Small intestine (tissue), 7 donors: ENCODE data around the gene SMIM35. TPM values are rescaled to one million over a fixed set of nuclear protein-coding genes. Genes with fewer than 3 reads are reported as not detected.

Source experiments
- DNase-seq, 2 donors: peaks; one replicate each; pipeline versions ENCODE4 v3.0.0 to v3.0.0-alpha.2; 2013
- FAIRE-seq: peaks from 2 replicates; lab custom pipeline; 2012; peaks lifted over from hg19 to GRCh38; lab: Jason Lieb, UNC
- H3K27ac ChIP-seq, 3 donors: one replicate each; pipeline ENCODE4 v1.5.1; 2013; ENCODE audit warnings: low read length in 2 of 3, mild to moderate bottlenecking in 2 of 3, control low read depth in 1 of 3, inconsistent platforms in 1 of 3, low read depth in 1 of 3, moderate library complexity in 1 of 3
- H3K27me3 ChIP-seq, 3 donors: one replicate each; pipeline ENCODE4 v1.6.1; 2013; ENCODE audit warnings: low read length in 3 of 3, inconsistent platforms in 1 of 3; ENCODE audit not compliant: control insufficient read depth in 3 of 3, insufficient read depth in 3 of 3
- H3K36me3 ChIP-seq, 3 donors: one replicate each; pipeline ENCODE4 v1.6.1; 2013; ENCODE audit warnings: low read length in 3 of 3, inconsistent platforms in 1 of 3, low read depth in 1 of 3, mild to moderate bottlenecking in 1 of 3, moderate library complexity in 1 of 3; ENCODE audit not compliant: control insufficient read depth in 3 of 3, insufficient read depth in 2 of 3
- H3K4me1 ChIP-seq, 3 donors: one replicate each; pipeline ENCODE4 v1.6.1; 2013; ENCODE audit warnings: low read length in 2 of 3, inconsistent platforms in 1 of 3, low read depth in 1 of 3, mild to moderate bottlenecking in 1 of 3, moderate library complexity in 1 of 3; ENCODE audit not compliant: control insufficient read depth in 3 of 3, insufficient read depth in 2 of 3
- H3K4me3 ChIP-seq, 3 donors: one replicate each; pipeline ENCODE4 v1.5.1; 2013; ENCODE audit warnings: low read length in 3 of 3, control low read depth in 1 of 3, inconsistent platforms in 1 of 3, low read depth in 1 of 3, mild to moderate bottlenecking in 1 of 3, moderate library complexity in 1 of 3
- H3K9me3 ChIP-seq, 2 donors: one replicate each; pipeline ENCODE4 v1.6.1; 2013; ENCODE audit warnings: low read depth in 1 of 2, low read length in 1 of 2; ENCODE audit not compliant: control insufficient read depth in 2 of 2, insufficient read depth in 1 of 2
- WGBS, 3 donors: extraction: QIAGEN DNeasy Blood & Tissue Kit; methylation state at CpG; one replicate each; pipeline ENCODE4 v1.1.7; 2013; 5-methylcytosine and 5-hydroxymethylcytosine counted together
- polyA plus RNA-seq, 4 donors: library from polyadenylated mRNA; stranded (reverse) in 3 of 4; unstranded in 1 of 4; fragments of 200-250 nt in 3 of 4; fragments of 120-200 nt in 1 of 4; gene quantifications; one replicate each; pipeline versions ENCODE4 v1.2.1 to v1.2.3, GENCODE V29; 2013
- donor health status: healthy with polysubstance abuse.
- donor health status: control.
- donor health status: control.
- donor health status: Bipolar disorder and iron deficiency.
- donor health status: healthy.

The SMIM35 gene
- polyA plus RNA-seq, 4 donors: 0.03 to 0.44 TPM; not detected in 2

DNA sequence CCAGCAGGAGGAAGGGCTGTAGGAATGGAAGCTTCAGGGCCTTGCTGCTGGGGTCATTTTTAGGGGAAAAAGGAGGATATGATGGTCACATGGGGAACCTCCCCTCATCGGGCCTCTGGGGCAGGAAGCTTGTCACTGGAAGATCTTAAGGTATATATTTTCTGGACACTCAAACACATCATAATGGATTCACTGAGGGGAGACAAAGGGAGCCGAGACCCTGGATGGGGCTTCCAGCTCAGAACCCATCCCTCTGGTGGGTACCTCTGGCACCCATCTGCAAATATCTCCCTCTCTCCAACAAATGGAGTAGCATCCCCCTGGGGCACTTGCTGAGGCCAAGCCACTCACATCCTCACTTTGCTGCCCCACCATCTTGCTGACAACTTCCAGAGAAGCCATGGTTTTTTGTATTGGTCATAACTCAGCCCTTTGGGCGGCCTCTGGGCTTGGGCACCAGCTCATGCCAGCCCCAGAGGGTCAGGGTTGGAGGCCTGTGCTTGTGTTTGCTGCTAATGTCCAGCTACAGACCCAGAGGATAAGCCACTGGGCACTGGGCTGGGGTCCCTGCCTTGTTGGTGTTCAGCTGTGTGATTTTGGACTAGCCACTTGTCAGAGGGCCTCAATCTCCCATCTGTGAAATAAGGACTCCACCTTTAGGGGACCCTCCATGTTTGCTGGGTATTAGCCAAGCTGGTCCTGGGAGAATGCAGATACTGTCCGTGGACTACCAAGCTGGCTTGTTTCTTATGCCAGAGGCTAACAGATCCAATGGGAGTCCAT, 86.5 kb downstream of the SMIM35 start:
- no peaks in the 10 kb centered on the region for H3K27me3 ChIP-seq
- H3K27ac ChIP-seq: peak overlapping the region in 1 of 3 donors; percentile 5
- FAIRE-seq (no peak), DNase-seq (no peak)
- H3K4me3 ChIP-seq: no peak overlapping the region
- H3K4me1 ChIP-seq: peaks cover 0 to 10% (median 5%) of the 10 kb centered on the region in 3 donors
- H3K9me3 ChIP-seq: peaks cover 0 to 7% of the 10 kb centered on the region in 2 donors
- no peaks in the 10 kb centered on the region for H3K36me3 ChIP-seq
- WGBS, 3 donors: 90 to 94% (median 92%) methylated on average over 4 of the region's 4 CpGs

DNA sequence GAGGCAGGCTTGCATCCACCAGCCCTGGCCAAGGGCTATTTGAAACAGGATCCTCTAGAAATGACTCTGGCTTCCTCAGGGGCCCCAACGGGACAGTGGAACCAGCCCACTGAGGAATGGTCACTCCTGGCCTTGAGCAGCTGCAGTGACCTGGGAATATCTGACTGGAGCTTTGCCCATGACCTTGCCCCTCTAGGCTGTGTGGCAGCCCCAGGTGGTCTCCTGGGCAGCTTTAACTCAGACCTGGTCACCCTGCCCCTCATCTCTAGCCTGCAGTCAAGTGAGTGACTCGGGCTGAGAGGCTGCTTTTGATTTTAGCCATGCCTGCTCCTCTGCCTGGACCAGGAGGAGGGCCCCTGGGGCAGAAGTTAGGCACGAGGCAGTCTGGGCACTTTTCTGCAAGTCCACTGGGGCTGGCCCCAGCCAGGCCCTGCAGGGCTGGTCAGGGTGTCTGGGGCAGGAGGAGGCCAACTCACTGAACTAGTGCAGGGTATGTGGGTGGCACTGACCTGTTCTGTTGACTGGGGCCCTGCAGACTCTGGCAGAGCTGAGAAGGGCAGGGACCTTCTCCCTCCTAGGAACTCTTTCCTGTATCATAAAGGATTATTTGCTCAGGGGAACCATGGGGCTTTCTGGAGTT, 87.3 kb downstream of the SMIM35 start:
- Histone ChIP-seq H3K4me3 (no peak overlapping the region), H3K36me3 (peaks cover 0 to 2% (median 0%) of the 10 kb centered on the region in 3 donors), H3K27me3 (no peaks in the 10 kb centered on the region), H3K27ac (peak overlapping the region in 1 of 3 donors; percentile 5), H3K4me1 (peaks cover 0 to 6% (median 5%) of the 10 kb centered on the region in 3 donors), H3K9me3 (peaks cover 0 to 7% of the 10 kb centered on the region in 2 donors)
- no peak for FAIRE-seq
- no peak for DNase-seq
- 77 to 80% (median 78%) methylated on average over 3 of the region's 3 CpGs for WGBS, 3 donors

DNA sequence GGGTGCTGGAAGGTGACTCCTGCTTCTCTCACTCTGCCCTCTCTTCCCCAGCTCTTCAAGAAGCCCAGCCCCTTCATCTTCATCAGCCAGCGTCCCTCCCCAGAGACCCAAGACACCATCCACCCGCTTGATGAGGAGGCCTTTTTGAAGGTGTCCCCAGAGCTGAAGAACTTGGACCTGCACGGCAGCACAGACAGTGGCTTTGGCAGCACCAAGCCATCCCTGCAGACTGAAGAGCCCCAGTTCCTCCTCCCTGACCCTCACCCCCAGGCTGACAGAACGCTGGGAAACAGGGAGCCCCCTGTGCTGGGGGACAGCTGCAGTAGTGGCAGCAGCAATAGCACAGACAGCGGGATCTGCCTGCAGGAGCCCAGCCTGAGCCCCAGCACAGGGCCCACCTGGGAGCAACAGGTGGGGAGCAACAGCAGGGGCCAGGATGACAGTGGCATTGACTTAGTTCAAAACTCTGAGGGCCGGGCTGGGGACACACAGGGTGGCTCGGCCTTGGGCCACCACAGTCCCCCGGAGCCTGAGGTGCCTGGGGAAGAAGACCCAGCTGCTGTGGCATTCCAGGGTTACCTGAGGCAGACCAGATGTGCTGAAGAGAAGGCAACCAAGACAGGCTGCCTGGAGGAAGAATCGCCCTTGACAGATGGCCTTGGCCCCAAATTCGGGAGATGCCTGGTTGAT, 88.0 kb downstream of the SMIM35 start:
- DNase-seq: no peak
- FAIRE-seq: no peak
- Histone ChIP-seq H3K27me3 (no peaks in the 10 kb centered on the region), H3K4me3 (no peak overlapping the region), H3K4me1 (peaks cover 0 to 10% (median 6%) of the 10 kb centered on the region in 3 donors), H3K9me3 (peaks cover 0 to 2% of the 10 kb centered on the region in 2 donors), H3K27ac (peak overlapping the region in 1 of 3 donors; percentile 23), H3K36me3 (peaks cover 0 to 2% (median 0%) of the 10 kb centered on the region in 3 donors)
- 89 to 94% (median 93%) methylated on average over 10 of the region's 10 CpGs for WGBS, 3 donors

DNA sequence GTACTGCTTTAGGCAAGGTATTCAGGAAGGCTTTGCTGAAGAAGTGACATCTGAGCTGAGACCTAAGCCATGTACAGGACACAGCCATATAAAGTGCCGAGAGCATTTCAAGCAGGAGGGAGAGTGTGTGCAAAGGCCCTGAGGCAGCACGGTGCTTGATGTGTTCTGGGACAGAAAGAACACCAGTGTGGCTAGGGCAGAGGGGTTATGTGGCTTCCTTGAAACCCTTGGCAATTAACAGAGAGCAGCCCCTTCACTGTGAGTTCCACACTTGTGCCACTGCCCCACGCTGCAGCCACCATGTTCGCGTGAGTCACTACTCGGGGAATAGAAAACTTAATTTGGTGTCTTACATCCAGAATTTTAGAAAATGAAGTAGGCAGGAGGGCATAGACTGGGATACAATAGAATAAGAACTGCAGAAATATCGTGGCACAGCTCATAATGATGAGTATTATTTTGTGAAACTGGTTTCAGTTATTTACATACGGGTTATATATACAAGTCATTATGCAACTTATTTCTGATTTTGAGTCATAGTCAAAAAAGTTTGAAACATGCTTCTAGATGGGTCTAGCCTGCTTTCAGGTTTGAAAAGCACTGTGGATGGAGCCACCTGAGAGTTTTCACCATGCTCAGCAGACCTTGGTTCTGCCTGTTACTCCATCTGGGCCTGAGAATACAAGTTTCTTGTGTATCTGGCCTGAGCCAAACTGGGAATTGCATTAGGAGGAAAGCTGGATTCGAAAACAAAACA, 88.8 kb downstream of the SMIM35 start:
- Histone ChIP-seq H3K27me3 (no peaks in the 10 kb centered on the region), H3K36me3 (peaks cover 0 to 2% (median 0%) of the 10 kb centered on the region in 3 donors), H3K27ac (peak overlapping the region in 1 of 3 donors; percentile 32), H3K9me3 (no peaks in the 10 kb centered on the region), H3K4me3 (no peak overlapping the region), H3K4me1 (peaks cover 0 to 9% (median 8%) of the 10 kb centered on the region in 3 donors)
- DNase-seq (no peak), FAIRE-seq (no peak)
- 77 to 86% (median 84%) methylated on average over 9 of the region's 9 CpGs for WGBS, 3 donors

DNA sequence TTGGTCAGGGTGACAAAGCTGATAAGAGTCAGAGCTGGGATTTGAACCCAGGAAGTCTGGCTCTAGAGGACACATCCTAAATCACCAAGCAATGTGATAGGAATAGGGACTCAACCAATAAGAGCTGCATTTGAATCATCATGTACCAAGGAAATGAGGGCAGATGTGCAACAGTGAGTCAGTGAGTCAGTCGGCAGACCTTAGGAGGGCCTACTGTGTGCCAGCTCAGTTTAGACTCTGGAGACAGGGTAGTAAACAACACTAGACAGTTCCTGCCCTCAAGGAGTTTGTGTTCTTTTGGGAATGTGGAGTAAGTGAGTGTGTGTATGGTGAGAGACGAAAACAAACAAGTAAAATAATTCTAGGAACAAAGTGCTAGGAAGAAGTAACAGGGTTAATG, 89.4 kb downstream of the SMIM35 start:
- DNase-seq: no peak
- no peaks in the 10 kb centered on the region for H3K27me3 ChIP-seq
- no peak overlapping the region for H3K27ac ChIP-seq
- peaks cover 0 to 2% (median 0%) of the 10 kb centered on the region in 3 donors for H3K36me3 ChIP-seq
- no peaks in the 10 kb centered on the region for H3K9me3 ChIP-seq
- H3K4me1 ChIP-seq: peaks cover 0 to 10% (median 9%) of the 10 kb centered on the region in 3 donors
- WGBS, 3 donors: 88 to 95% (median 92%) methylated on average over 2 of the region's 2 CpGs
- no peak for FAIRE-seq
- H3K4me3 ChIP-seq: no peak overlapping the region

DNA sequence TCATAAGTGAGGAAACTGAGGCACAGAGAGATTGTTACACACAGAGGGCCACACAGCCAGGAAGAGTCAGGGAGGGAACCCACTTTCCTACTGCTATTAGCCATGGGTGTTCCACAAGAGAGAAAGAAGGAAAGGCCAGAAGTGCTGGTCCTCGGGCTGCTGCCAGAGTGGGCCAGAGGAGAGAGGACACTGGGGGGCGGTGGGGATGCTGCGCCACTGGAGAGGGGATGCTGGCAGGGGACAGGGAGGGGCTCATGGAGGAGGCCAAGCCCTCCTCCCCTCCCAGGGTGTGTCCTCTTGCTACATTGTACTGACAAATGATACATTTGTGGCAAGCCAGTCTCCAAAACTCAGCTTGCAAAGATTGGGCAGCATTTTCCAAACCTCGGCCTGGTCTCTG, 90.7 kb downstream of the SMIM35 start:
- Histone ChIP-seq H3K27me3 (no peaks in the 10 kb centered on the region), H3K9me3 (no peaks in the 10 kb centered on the region), H3K4me1 (peaks cover 0 to 13% (median 5%) of the 10 kb centered on the region in 3 donors), H3K4me3 (no peak overlapping the region), H3K36me3 (peaks cover 0 to 2% (median 0%) of the 10 kb centered on the region in 3 donors), H3K27ac (no peak overlapping the region)
- DNase-seq (no peak), FAIRE-seq (no peak)
- 93 to 100% (median 96%) methylated on average over 4 of the region's 4 CpGs for WGBS, 3 donors

DNA sequence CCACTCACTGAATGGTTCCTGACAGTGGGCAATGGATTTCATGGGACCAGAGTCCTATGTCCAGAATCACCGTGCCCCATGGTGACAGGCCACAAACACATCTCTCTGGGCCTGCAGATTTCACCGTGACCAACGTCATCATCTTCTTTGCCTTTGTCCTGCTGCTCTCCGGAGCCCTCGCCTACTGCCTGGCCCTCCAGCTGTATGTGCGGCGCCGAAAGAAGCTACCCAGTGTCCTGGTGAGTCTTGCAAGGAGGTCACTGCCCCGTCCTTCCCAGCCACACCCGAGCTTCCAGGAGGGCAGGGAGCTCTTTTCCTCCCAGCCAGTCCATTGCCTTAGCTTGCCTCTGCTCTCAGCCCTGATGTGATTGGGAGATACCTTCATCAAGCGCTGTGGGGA, 91.3 kb downstream of the SMIM35 start:
- peaks cover 0 to 13% (median 5%) of the 10 kb centered on the region in 3 donors for H3K4me1 ChIP-seq
- H3K27me3 ChIP-seq: no peaks in the 10 kb centered on the region
- no peak for FAIRE-seq

More for the DNA sequence above, 91.3 kb downstream of the SMIM35 start:
- no peaks in the 10 kb centered on the region for H3K9me3 ChIP-seq
- H3K4me3 ChIP-seq: no peak overlapping the region
- WGBS, 3 donors: 94 to 96% (median 96%) methylated on average over 11 of the region's 11 CpGs
- peaks cover 0 to 2% (median 0%) of the 10 kb centered on the region in 3 donors for H3K36me3 ChIP-seq
- H3K27ac ChIP-seq: no peak overlapping the region
- no peak for DNase-seq
